ENCODE data around the gene MT1G.

Gene MT1G

DNA sequence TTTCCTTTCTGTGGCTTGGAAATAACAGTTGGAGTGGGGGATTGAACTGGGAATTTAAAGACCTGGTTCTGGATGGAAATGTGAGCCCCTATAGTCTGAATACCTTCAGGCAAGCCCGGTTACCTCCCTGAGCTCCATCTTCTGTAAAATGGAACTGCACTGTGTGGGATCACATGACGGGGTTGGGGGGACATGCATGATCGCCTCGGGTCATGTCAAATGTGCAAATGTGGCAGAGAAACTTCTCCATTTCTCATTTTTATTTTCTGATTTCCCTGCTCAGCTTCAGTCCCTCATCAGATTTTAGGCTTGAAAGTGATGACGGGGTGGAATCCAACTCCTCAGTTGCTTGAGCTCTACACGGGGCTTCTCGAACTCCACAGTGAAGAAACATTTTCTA lies 14.6 kb downstream of the MT1G start:
- H3K4me1 ChIP-seq (ENCODE audit: control insufficient read depth, insufficient read depth, low read length) = no peaks in the 10 kb centered on the region; the same call in 1 of the 2 replicates
- POLR2A ChIA-PET = no interaction called here
- TF ChIP-seq ZNF16 (tag by site-specific recombination; IDR thresholded peaks at IDR 0.05; ENCODE audit: low read depth) = no peak
- no peak for TF ChIP-seq KLF7 (tag by site-specific recombination; IDR thresholded peaks at IDR 0.05; ENCODE audit: borderline replicate concordance)
- no peak for TF ChIP-seq ZNF221 (tag by site-specific recombination; IDR thresholded peaks at IDR 0.05; ENCODE audit: borderline replicate concordance)
- TF ChIP-seq YY1 (tag by site-specific recombination; IDR thresholded peaks at IDR 0.05) = no peak
- TF ChIP-seq ZNF157 (tag by site-specific recombination; IDR thresholded peaks at IDR 0.05) = no peak
- H3K27ac ChIP-seq (ENCODE audit: extremely low read depth, low read depth, low read length) = no peak overlapping the region
- H3K4me3 ChIP-seq (ENCODE audit: low read depth, low read length) = no peak overlapping the region
- CTCF ChIA-PET = interaction anchor here (0.6 kb wide), 1 partner anchor 25 kb away, joined by 5 read pairs; no protein-coding TSS in a partner anchor
- no peaks in the 10 kb centered on the region for H3K9me3 ChIP-seq (ENCODE audit: control insufficient read depth, insufficient read depth, low read depth, low read length)
- no peaks in the 10 kb centered on the region for H3K36me3 ChIP-seq (ENCODE audit: control insufficient read depth in 2 of 2, insufficient read depth in 1 of 2, low read length in 2 of 2)

DNA sequence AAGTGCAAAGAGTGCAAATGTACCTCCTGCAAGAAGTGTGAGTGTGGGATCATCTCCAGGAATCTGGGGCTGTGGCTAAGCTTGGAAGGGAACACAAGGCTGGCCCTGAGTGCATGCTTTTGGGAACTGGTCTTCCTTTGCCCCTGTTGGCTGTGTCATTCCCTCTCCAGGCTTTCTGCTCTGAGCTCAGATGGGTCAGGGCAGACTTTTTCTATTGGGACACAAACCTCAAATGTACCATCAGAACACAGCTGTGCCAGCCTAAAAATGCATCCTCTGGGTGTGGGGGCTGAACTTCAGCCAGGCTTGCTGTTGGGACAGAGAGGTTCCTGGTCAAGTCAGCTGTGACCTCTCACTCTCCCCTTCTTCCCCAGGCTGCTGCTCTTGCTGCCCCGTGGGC lies 15.3 kb downstream of the MT1G start:
- Histone ChIP-seq H3K4me1 (ENCODE audit: control insufficient read depth, insufficient read depth, low read length) (no peaks in the 10 kb centered on the region; the same call in 1 of the 2 replicates), H3K9me3 (ENCODE audit: control insufficient read depth, insufficient read depth, low read depth, low read length) (no peaks in the 10 kb centered on the region), H3K36me3 (ENCODE audit: control insufficient read depth in 2 of 2, insufficient read depth in 1 of 2, low read length in 2 of 2) (no peaks in the 10 kb centered on the region), H3K27ac (ENCODE audit: extremely low read depth, low read depth, low read length) (no peak overlapping the region), H3K4me3 (ENCODE audit: low read depth, low read length) (no peak overlapping the region)
- ChIA-PET CTCF (no interaction called here), POLR2A (no interaction called here)
- TF ChIP-seq ZFP3 (tag by site-specific recombination; IDR thresholded peaks at IDR 0.05; ENCODE audit: low read depth) (no peak), ZNF302 (tag by site-specific recombination; IDR thresholded peaks at IDR 0.05; ENCODE audit: low read depth) (no peak)
- TF ChIP-seq, protein P1, sequence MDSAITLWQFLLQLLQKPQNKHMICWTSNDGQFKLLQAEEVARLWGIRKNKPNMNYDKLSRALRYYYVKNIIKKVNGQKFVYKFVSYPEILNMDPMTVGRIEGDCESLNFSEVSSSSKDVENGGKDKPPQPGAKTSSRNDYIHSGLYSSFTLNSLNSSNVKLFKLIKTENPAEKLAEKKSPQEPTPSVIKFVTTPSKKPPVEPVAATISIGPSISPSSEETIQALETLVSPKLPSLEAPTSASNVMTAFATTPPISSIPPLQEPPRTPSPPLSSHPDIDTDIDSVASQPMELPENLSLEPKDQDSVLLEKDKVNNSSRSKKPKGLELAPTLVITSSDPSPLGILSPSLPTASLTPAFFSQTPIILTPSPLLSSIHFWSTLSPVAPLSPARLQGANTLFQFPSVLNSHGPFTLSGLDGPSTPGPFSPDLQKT (IDR thresholded peaks at IDR 0.05; ENCODE audit: borderline replicate concordance, low read depth, low read length) = no peak

DNA sequence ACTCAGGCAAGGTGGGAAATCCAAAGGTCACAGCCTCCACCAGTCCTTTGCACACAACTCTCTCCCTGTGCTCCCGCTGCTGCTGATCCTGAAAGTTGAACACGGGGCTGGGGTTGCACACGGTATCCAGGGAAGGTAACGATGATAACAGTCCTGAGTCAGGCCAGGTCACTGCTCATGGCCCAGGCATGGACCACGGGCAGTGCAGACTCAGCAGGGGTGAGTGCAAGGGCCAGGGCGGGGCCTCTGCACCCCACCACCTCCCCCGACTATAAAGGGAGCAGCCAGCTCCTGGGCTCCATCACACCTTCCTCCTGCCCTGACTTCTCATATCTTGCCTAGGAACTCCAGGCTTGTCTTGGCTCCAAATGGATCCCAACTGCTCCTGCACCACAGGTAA lies 16.3 kb downstream of the MT1G start, which contains the start of gene MT1B:
Gene MT1B (plus strand): TSS at position 301 of the 400 bp plus-strand sequence. CDS start 68 bp downstream, at position 369.
- TF ChIP-seq ZNF629 (tag by site-specific recombination; IDR thresholded peaks at IDR 0.05) (no peak), ZNF366 (tag by site-specific recombination; conservative IDR thresholded peaks at IDR 0.05) (no peak), ZBTB1 (tag by site-specific recombination; IDR thresholded peaks at IDR 0.05) (no peak), ZSCAN16 (tag by site-specific recombination; IDR thresholded peaks at IDR 0.05) (no peak), ZNF239 (tag by site-specific recombination; IDR thresholded peaks at IDR 0.05) (no peak), ZNF266 (tag by site-specific recombination; IDR thresholded peaks at IDR 0.05; ENCODE audit: low read depth) (no peak), ZNF561 (tag by site-specific recombination; IDR thresholded peaks at IDR 0.05; ENCODE audit: borderline replicate concordance) (no peak), ZNF747 (tag by site-specific recombination; IDR thresholded peaks at IDR 0.05) (no peak), GFI1B (tag by site-specific recombination; IDR thresholded peaks at IDR 0.05) (no peak), ZFP37 (tag by site-specific recombination; IDR thresholded peaks at IDR 0.05) (no peak), ZNF473 (tag by site-specific recombination; IDR thresholded peaks at IDR 0.05) (no peak), ZFP69B (tag by site-specific recombination; IDR thresholded peaks at IDR 0.05) (no peak)
- TF ChIP-seq, protein P2, sequence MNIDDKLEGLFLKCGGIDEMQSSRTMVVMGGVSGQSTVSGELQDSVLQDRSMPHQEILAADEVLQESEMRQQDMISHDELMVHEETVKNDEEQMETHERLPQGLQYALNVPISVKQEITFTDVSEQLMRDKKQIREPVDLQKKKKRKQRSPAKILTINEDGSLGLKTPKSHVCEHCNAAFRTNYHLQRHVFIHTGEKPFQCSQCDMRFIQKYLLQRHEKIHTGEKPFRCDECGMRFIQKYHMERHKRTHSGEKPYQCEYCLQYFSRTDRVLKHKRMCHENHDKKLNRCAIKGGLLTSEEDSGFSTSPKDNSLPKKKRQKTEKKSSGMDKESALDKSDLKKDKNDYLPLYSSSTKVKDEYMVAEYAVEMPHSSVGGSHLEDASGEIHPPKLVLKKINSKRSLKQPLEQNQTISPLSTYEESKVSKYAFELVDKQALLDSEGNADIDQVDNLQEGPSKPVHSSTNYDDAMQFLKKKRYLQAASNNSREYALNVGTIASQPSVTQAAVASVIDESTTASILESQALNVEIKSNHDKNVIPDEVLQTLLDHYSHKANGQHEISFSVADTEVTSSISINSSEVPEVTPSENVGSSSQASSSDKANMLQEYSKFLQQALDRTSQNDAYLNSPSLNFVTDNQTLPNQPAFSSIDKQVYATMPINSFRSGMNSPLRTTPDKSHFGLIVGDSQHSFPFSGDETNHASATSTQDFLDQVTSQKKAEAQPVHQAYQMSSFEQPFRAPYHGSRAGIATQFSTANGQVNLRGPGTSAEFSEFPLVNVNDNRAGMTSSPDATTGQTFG (tag by site-specific recombination; IDR thresholded peaks at IDR 0.05; ENCODE audit: borderline replicate concordance) = no peak
- TF ChIP-seq, protein P3, sequence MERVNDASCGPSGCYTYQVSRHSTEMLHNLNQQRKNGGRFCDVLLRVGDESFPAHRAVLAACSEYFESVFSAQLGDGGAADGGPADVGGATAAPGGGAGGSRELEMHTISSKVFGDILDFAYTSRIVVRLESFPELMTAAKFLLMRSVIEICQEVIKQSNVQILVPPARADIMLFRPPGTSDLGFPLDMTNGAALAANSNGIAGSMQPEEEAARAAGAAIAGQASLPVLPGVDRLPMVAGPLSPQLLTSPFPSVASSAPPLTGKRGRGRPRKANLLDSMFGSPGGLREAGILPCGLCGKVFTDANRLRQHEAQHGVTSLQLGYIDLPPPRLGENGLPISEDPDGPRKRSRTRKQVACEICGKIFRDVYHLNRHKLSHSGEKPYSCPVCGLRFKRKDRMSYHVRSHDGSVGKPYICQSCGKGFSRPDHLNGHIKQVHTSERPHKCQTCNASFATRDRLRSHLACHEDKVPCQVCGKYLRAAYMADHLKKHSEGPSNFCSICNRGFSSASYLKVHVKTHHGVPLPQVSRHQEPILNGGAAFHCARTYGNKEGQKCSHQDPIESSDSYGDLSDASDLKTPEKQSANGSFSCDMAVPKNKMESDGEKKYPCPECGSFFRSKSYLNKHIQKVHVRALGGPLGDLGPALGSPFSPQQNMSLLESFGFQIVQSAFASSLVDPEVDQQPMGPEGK (tag by site-specific recombination; IDR thresholded peaks at IDR 0.05) = no peak
- Histone ChIP-seq H3K4me1 (ENCODE audit: control insufficient read depth, insufficient read depth, low read length) (no peaks in the 10 kb centered on the region), H3K27ac (ENCODE audit: extremely low read depth, low read depth, low read length) (no peak within 1 kb of the TSS), H3K9me3 (ENCODE audit: control insufficient read depth, insufficient read depth, low read depth, low read length) (no peaks in the 10 kb centered on the region), H3K36me3 (ENCODE audit: control insufficient read depth in 2 of 2, insufficient read depth in 1 of 2, low read length in 2 of 2) (no peaks in the 10 kb centered on the region), H3K4me3 (ENCODE audit: low read depth, low read length) (no peak within 1 kb of the TSS)
- CTCF ChIA-PET = interaction anchor here (0.6 kb wide), 1 partner anchor 278 kb away, joined by 4 read pairs; no protein-coding TSS in a partner anchor
- POLR2A ChIA-PET = no interaction called here
